Neural progenitor cell (in vitro differentiated cells): ENCODE results near the gene ZMIZ1.

Source experiments
- CTCF ChIP-seq: fragments of 200-600 bp; sonication (generic); IDR thresholded peaks from 2 replicates; pipeline ENCODE4 v1.5.1; 2017; ENCODE audit warnings: antibody characterized with exemption, mild to moderate bottlenecking
- EZH2phosphoT487 ChIP-seq: fragments of 200-600 bp; sonication (generic); IDR thresholded peaks from 2 replicates; pipeline ENCODE4 v1.6.1; 2017; ENCODE audit warnings: antibody characterized with exemption

DNA sequence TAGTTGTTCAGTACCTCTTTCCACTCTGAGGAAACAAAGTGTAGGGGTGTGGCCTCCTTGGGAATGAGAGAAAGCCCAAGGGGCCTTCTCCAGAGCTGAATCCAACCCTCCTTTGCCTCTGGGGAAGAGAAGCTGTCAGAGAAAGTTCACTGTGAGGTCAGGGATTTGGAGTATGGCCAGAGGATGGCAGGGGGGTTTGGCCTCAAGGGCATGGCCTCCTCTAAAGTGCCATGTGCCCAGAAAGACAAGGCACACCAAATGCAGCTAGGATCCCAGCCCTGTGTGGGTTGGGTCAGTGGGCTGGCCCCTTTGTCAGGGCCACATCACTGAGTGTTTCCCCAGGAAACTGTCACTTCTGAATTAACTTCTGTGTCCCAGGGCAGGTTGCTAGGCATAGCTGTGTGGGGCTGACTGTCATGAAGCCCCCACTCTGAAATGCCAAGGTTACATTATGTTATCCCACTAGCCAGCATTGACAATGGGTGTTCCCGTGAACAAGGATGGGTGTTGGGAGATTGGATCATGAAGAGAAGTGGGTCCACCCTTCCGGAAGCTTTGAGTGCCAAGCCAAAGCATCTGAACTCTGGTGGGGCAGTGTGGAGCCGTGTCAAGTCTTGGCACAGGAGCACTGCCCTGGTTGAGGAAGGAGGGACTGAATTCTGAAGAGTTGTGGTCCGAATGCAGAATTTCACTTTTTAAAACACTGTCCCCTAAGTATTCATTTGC is 123.3 kb downstream of the ZMIZ1 start:
- no peak for TF ChIP-seq CTCF
- TF ChIP-seq EZH2phosphoT487 = no peak
